Activated T-helper 1 cell treated with anti-CD3 and anti-CD28 coated beads, Interleukin-12 subunit alpha, Interleukin-12 subunit beta, Interleukin-2, Interleukin-4 antibody, amounts not matched to agents 30 ng/mL and 10 ng/mL and 1 ng/mL, durations not matched to agents 14 hours and 24 hours and 36 hours (primary cell): ENCODE data around the gene PARD3B. TPM values are rescaled to one million over a fixed set of nuclear protein-coding genes. Genes with fewer than 3 reads are reported as not detected.

ENCODE experiments used
- DNase-seq: peaks from one replicate; pipeline ENCODE4 v3.0.0; 2021; ENCODE audit warnings: low spot score
- H3K27ac Mint-ChIP-seq: one replicate; pipeline ENCODE4 v1.8.0; 2021; ENCODE audit warnings: mild to moderate bottlenecking, mixed read lengths
- H3K27me3 Mint-ChIP-seq: one replicate; pipeline ENCODE4 v1.8.0; 2022; ENCODE audit warnings: mild to moderate bottlenecking, moderate library complexity, mixed read lengths; ENCODE audit not compliant: insufficient read depth
- H3K36me3 Mint-ChIP-seq: one replicate; pipeline ENCODE4 v1.8.0; 2021; ENCODE audit warnings: low read depth, mixed read lengths
- H3K4me1 Mint-ChIP-seq: one replicate; pipeline ENCODE4 v1.8.0; 2021; ENCODE audit warnings: low read depth, mixed read lengths
- H3K4me3 Mint-ChIP-seq: one replicate; pipeline ENCODE4 v1.8.0; 2021; ENCODE audit warnings: mild to moderate bottlenecking, moderate library complexity, mixed read lengths
- H3K9me3 Mint-ChIP-seq: one replicate; pipeline ENCODE4 v1.8.0; 2021; ENCODE audit warnings: mixed read lengths
- intact Hi-C: fragments of 100-400 bp; cut with micrococcal nuclease; formaldehyde crosslinking; loops from one replicate; pipeline ENCODE4 v1.15.1; 2024
- total RNA-seq: library from RNA; stranded (reverse); gene quantifications from 2 replicates; pipeline ENCODE4 v1.2.3, GENCODE V29; 2022

PARD3B gene
- total RNA-seq, 1 donor from 2014 or later: 0.26 TPM

GRCh38 chr2:205461678-205462665 lies 916.7 kb downstream of the PARD3B start:
- Mint-ChIP-seq H3K36me3 (no peaks in the 10 kb centered on the region), H3K9me3 (no peaks in the 10 kb centered on the region), H3K27ac (no peak overlapping the region), H3K4me1 (no peaks in the 10 kb centered on the region), H3K27me3 (peaks cover 8% of the 10 kb centered on the region), H3K4me3 (no peak overlapping the region)
- intact Hi-C loops: no loop called here
- DNase-seq: no peak

GRCh38 chr2:205462681-205463345 lies 917.5 kb downstream of the PARD3B start:
- DNase-seq: no peak

GRCh38 chr2:205463466-205464025 lies 918.3 kb downstream of the PARD3B start:
- intact Hi-C loops: no loop called here
- Mint-ChIP-seq H3K27ac (no peak overlapping the region), H3K4me1 (no peaks in the 10 kb centered on the region), H3K4me3 (no peak overlapping the region), H3K36me3 (no peaks in the 10 kb centered on the region), H3K9me3 (no peaks in the 10 kb centered on the region), H3K27me3 (peaks cover 2% of the 10 kb centered on the region)
- no peak for DNase-seq

More at GRCh38 chr2:205462681-205463345, 917.5 kb downstream of the PARD3B start:
- intact Hi-C loops: no loop called here
- Mint-ChIP-seq H3K4me1 (no peaks in the 10 kb centered on the region), H3K36me3 (no peaks in the 10 kb centered on the region), H3K27ac (no peak overlapping the region), H3K4me3 (no peak overlapping the region), H3K9me3 (no peaks in the 10 kb centered on the region), H3K27me3 (peaks cover 7% of the 10 kb centered on the region)

GRCh38 chr2:205464681-205465080 lies 919.4 kb downstream of the PARD3B start:
- intact Hi-C loops: no loop called here
- no peaks in the 10 kb centered on the region for H3K36me3 Mint-ChIP-seq

GRCh38 chr2:205465791-205466190 lies 920.5 kb downstream of the PARD3B start:
- Mint-ChIP-seq H3K27me3 (peaks cover 6% of the 10 kb centered on the region), H3K9me3 (no peaks in the 10 kb centered on the region), H3K4me1 (no peaks in the 10 kb centered on the region), H3K36me3 (no peaks in the 10 kb centered on the region), H3K27ac (no peak overlapping the region), H3K4me3 (no peak overlapping the region)
- intact Hi-C loops: no loop called here
- DNase-seq: no peak

More at GRCh38 chr2:205464681-205465080, 919.4 kb downstream of the PARD3B start:
- DNase-seq: no peak
- Mint-ChIP-seq H3K27me3 (peaks cover 6% of the 10 kb centered on the region), H3K9me3 (no peaks in the 10 kb centered on the region), H3K4me1 (no peaks in the 10 kb centered on the region), H3K4me3 (no peak overlapping the region), H3K27ac (no peak overlapping the region)

- no peak overlapping the region for H3K27ac Mint-ChIP-seq
- peaks cover 11% of the 10 kb centered on the region for H3K27me3 Mint-ChIP-seq
- H3K4me1 Mint-ChIP-seq: no peaks in the 10 kb centered on the region
- no peak for DNase-seq
- no peak overlapping the region for H3K4me3 Mint-ChIP-seq
- no peaks in the 10 kb centered on the region for H3K9me3 Mint-ChIP-seq
- no peaks in the 10 kb centered on the region for H3K36me3 Mint-ChIP-seq
- intact Hi-C loops: loop anchor here (5.0 kb wide), 1 partner anchor 211 kb away; the partner anchor contains the start of gene NRP2
These were observed 926.5 kb downstream of the PARD3B start for GRCh38 chr2:205471776-205472175.

GRCh38 chr2:205473791-205474190 lies 928.5 kb downstream of the PARD3B start:
- Mint-ChIP-seq H3K4me1 (no peaks in the 10 kb centered on the region), H3K9me3 (no peaks in the 10 kb centered on the region), H3K27me3 (peaks cover 11% of the 10 kb centered on the region), H3K36me3 (no peaks in the 10 kb centered on the region), H3K27ac (no peak overlapping the region), H3K4me3 (no peak overlapping the region)
- intact Hi-C loops: loop anchor here (5.0 kb wide), 1 partner anchor 209 kb away; the partner anchor contains the start of gene NRP2
- DNase-seq: no peak

- Mint-ChIP-seq H3K27ac (no peak overlapping the region), H3K4me3 (no peak overlapping the region), H3K9me3 (no peaks in the 10 kb centered on the region), H3K27me3 (peaks cover 7% of the 10 kb centered on the region), H3K4me1 (no peaks in the 10 kb centered on the region), H3K36me3 (no peaks in the 10 kb centered on the region)
- DNase-seq: no peak
- intact Hi-C loops: loop anchor here (5.0 kb wide), 1 partner anchor 207 kb away; the partner anchor contains the start of gene NRP2
These were observed 929.6 kb downstream of the PARD3B start for GRCh38 chr2:205474741-205475415.

- no peak for DNase-seq
- Mint-ChIP-seq H3K27me3 (peaks cover 7% of the 10 kb centered on the region), H3K27ac (no peak overlapping the region), H3K4me3 (no peak overlapping the region), H3K36me3 (no peaks in the 10 kb centered on the region), H3K9me3 (no peaks in the 10 kb centered on the region), H3K4me1 (no peaks in the 10 kb centered on the region)
- intact Hi-C loops: no loop called here
These were observed 930.1 kb downstream of the PARD3B start for GRCh38 chr2:205475416-205475768.

GRCh38 chr2:205477016-205477705 lies 931.9 kb downstream of the PARD3B start:
- Mint-ChIP-seq H3K4me3 (no peak overlapping the region), H3K36me3 (no peaks in the 10 kb centered on the region)

GRCh38 chr2:205481861-205482260 lies 936.6 kb downstream of the PARD3B start:
- intact Hi-C loops: no loop called here
- no peaks in the 10 kb centered on the region for H3K36me3 Mint-ChIP-seq
- H3K4me3 Mint-ChIP-seq: no peak overlapping the region
- H3K27ac Mint-ChIP-seq: no peak overlapping the region
- no peak for DNase-seq
- peaks cover 1% of the 10 kb centered on the region for H3K27me3 Mint-ChIP-seq
- no peaks in the 10 kb centered on the region for H3K9me3 Mint-ChIP-seq
- H3K4me1 Mint-ChIP-seq: no peaks in the 10 kb centered on the region

More at GRCh38 chr2:205477016-205477705, 931.9 kb downstream of the PARD3B start:
- Mint-ChIP-seq H3K4me1 (no peaks in the 10 kb centered on the region), H3K27me3 (peaks cover 7% of the 10 kb centered on the region), H3K9me3 (no peaks in the 10 kb centered on the region), H3K27ac (no peak overlapping the region)
- intact Hi-C loops: no loop called here
- no peak for DNase-seq
